ES-I3 (cell line): ENCODE data around the gene CHD9.
A peak's percentile ranks its signal among the peaks of the same experiment; 100 is the strongest.
"Not testable (repeated sequence)": the region's sequence is repeated elsewhere in the genome, so short reads cannot be mapped to it uniquely, and the experiment has no call there.

Source experiments
- H3K36me3 ChIP-seq: 2 replicates; pipeline ENCODE4 v1.6.1; 2013; ENCODE audit warnings: mild to moderate bottlenecking, low read length, control low read depth, moderate library complexity; ENCODE audit not compliant: insufficient read depth
- H3K4me1 ChIP-seq: 2 replicates; pipeline ENCODE4 v1.6.1; 2013; ENCODE audit warnings: mild to moderate bottlenecking, control low read depth, low read length; ENCODE audit not compliant: insufficient read depth
- H3K9ac ChIP-seq: 2 replicates; pipeline ENCODE4 v1.6.1; 2013; ENCODE audit warnings: low read depth, mild to moderate bottlenecking, low read length, moderate library complexity
- H3K9me3 ChIP-seq: 2 replicates; pipeline ENCODE4 v1.6.1; 2013; ENCODE audit warnings: mild to moderate bottlenecking, low read length, moderate library complexity; ENCODE audit not compliant: control insufficient read depth, insufficient read depth

The CHD9 gene

DNA sequence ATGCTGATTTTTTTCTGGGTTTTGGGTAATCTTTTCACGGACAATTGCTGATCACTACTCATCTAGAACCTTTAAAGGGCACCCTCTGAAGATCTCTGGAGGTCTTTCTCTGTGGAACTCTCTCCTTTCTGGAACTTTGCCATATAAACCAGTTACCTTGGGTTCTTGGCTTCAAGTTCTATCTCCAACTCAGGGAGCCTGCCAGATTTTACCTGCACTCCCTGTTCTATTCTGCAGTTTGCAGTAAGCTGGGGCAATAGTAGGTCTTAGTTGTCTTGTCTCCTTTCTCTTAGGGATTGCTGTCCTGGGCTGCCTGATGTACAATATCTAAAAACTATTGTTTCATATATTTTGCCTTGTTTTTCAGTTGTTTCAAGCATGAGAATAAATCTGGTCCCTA lies 120.3 kb downstream of the CHD9 start:
- no peaks in the 10 kb centered on the region for H3K4me1 ChIP-seq
- no peaks in the 10 kb centered on the region; the same call in 1 of the 2 replicates for H3K36me3 ChIP-seq
- H3K9ac ChIP-seq = no peak overlapping the region
- no peaks in the 10 kb centered on the region for H3K9me3 ChIP-seq

DNA sequence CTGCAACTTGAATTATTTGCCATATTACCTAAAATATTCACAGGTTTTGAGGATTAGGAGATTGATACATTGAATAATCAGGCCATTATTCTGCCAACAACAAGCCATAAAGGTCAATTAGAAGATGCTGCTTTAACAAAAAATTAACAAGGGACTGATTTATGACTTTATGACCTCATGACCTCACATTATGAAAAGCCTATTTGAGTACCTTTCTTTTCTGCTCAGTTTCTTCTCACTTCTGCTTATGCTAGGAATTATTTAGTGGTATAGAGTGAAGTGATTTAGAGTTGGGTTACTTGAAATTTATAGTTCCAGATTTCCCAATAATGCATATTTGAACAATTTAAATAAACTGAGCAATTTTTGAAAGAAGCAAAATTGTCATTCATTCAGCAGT lies 121.6 kb downstream of the CHD9 start:
- no peak overlapping the region for H3K9ac ChIP-seq
- H3K4me1 ChIP-seq = no peaks in the 10 kb centered on the region
- H3K36me3 ChIP-seq = no peaks in the 10 kb centered on the region; the same call in 1 of the 2 replicates
- no peaks in the 10 kb centered on the region for H3K9me3 ChIP-seq

DNA sequence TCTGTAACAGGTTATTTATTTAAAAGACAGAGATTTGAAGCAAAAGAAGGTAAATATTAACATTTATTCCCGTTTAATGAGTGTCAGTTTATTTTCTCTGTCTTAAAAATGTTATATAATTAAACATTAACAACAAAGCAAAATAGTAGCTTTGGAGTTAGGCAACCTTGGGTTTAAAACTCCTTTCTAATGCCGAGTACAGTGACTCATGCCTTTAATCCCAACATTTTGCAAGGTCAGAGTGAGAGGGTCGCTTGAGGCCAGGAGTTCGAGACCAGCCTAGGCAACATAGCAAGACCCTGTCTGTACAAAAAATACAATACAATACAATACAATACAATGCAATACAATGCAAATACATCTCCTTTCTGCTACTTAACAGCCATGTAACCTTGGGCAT lies 128.7 kb downstream of the CHD9 start:
- H3K36me3 ChIP-seq = no peaks in the 10 kb centered on the region; the same call in 1 of the 2 replicates
- H3K9me3 ChIP-seq = peaks cover 20% of the 10 kb centered on the region

DNA sequence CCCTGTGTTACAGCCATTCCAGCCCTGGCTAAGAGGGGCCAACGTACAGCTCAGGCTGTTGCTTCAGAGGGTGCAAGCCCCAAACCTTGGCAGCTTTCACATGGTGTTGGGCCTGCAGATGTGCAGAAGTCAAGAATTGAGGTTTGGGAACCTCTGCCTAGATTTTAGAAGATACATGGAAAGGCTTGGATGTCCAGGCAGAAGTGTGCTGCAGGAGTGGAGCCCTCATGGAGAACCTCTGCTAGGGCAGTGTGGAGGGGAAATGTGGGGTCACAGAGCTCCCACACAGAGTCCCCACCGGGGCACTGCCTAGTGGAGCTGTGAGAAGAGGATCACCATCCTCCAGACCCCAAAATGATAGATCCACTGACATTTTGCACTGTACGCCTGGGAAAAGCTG lies 130.9 kb downstream of the CHD9 start:
- H3K36me3 ChIP-seq, H3K4me1 ChIP-seq: not testable (repeated sequence)
- H3K9me3 ChIP-seq = peaks cover 20% of the 10 kb centered on the region

More for the DNA sequence above, 128.7 kb downstream of the CHD9 start:
- Histone ChIP-seq H3K9ac (no peak overlapping the region), H3K4me1 (no peaks in the 10 kb centered on the region)

DNA sequence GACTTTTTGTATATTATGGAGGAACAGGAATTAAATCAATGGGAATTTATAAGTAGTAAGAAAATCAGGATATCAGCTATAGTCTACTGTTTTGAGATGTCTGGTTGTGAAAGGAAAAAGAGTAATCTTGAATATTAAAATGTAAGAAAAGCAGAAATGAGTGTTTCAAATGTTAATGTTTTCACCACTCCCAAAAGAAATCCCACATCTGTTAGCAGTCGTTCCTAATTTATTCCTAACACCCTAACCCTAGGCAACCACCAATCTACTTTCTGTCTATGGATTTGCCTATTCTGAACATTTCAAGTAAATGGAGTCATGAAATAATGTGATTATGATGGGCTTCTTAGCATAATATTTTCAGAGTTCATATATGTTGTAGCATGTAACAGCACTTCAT lies 133.0 kb downstream of the CHD9 start:
- H3K4me1 ChIP-seq = no peaks in the 10 kb centered on the region
- no peak overlapping the region for H3K9ac ChIP-seq
- H3K9me3 ChIP-seq = peaks cover 20% of the 10 kb centered on the region
- H3K36me3 ChIP-seq = no peaks in the 10 kb centered on the region

More for the DNA sequence above, 130.9 kb downstream of the CHD9 start:
- H3K9ac ChIP-seq = not testable (repeated sequence)

DNA sequence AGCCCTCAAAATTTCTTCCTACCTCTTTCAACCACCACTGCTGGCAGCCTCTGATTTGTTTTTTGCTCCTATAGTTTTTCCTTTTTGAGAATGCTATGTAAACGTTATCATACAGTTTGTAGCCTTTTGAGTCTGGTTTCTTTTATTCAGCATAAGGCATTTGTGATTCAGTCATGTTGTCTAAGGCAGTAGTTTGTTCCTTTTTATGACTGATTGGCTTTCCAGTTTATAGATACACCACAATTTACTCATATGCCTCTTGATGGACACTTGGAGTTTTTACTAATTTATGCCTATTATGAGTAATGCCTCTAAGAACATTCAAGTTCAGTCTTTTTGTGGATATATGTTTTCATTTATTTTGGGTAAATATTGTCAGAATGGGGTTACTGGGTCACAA lies 136.6 kb downstream of the CHD9 start:
- Histone ChIP-seq H3K4me1 (no peaks in the 10 kb centered on the region), H3K36me3 (no peaks in the 10 kb centered on the region), H3K9me3 (peaks cover 6% of the 10 kb centered on the region; the same call in 1 of the 2 replicates), H3K9ac (no peak overlapping the region)

DNA sequence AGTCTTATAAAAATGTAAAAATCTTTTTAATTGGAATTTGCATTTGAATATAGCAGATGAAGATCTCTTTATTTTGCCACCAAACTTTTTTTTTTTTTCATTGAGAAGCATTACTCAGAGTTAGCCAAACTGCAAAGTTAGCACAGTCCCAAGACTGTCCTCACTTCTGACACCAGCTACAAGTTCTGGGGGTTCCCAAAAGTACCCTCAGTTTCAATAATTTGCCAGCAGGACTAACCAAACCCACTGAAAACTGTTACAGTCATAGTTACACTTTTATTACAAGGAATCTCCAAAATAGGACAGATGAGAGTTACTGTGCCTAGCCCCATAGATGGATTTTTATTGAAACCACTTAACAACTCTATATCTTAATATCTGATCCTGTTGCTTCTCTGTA lies 144.1 kb downstream of the CHD9 start:
- Histone ChIP-seq H3K36me3 (peaks cover 6% of the 10 kb centered on the region; the same call in 1 of the 2 replicates), H3K9ac (no peak overlapping the region), H3K9me3 (peaks cover 13% of the 10 kb centered on the region; the same call in 1 of the 2 replicates), H3K4me1 (no peaks in the 10 kb centered on the region)

DNA sequence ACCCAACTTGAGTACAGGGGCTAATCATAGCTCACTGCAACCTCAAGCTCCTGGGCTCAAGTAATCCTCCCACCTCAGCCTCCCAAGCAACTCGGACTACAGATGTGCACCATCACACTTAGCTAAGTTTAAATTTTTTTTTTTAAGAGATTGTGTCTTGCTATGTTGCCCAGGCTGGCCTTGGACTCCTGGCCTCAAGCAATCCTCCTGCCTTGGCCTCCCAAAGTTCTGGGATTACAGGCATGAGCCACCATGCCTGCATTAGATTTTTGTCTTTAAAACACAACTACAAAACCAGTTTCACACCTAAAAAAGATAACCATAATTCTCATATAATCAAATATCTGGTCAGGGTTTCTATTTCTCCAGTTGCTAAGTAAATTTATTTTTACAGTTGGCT lies 147.1 kb downstream of the CHD9 start:
- Histone ChIP-seq H3K4me1 (peaks cover 3% of the 10 kb centered on the region; the same call in 1 of the 2 replicates), H3K9me3 (peaks cover 13% of the 10 kb centered on the region; the same call in 1 of the 2 replicates), H3K36me3 (peaks cover 6% of the 10 kb centered on the region; the same call in 1 of the 2 replicates), H3K9ac (no peak overlapping the region)

DNA sequence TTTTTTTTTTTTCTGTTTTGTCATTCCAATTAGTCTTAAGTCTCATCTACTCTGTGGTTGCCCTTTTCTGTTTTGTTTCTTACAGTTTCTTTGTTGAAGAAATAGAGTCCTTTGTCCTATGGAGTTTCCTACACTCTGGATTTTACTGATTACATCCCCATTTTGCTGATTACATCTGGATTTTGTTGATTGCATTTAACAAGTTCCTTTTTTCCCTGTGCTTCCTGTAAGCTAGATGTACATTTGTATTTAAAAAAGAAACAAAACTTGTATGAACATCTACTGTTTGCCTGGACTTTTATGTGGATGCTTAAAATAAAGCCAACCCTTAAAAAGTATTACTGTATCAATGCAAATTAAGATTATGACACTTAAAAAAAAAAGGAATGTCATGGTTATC lies 147.6 kb downstream of the CHD9 start:
- Histone ChIP-seq H3K36me3 (peaks cover 6% of the 10 kb centered on the region; the same call in 1 of the 2 replicates), H3K9ac (no peak overlapping the region), H3K9me3 (peaks cover 13% of the 10 kb centered on the region; the same call in 1 of the 2 replicates), H3K4me1 (peaks cover 6% of the 10 kb centered on the region; the same call in 1 of the 2 replicates)

DNA sequence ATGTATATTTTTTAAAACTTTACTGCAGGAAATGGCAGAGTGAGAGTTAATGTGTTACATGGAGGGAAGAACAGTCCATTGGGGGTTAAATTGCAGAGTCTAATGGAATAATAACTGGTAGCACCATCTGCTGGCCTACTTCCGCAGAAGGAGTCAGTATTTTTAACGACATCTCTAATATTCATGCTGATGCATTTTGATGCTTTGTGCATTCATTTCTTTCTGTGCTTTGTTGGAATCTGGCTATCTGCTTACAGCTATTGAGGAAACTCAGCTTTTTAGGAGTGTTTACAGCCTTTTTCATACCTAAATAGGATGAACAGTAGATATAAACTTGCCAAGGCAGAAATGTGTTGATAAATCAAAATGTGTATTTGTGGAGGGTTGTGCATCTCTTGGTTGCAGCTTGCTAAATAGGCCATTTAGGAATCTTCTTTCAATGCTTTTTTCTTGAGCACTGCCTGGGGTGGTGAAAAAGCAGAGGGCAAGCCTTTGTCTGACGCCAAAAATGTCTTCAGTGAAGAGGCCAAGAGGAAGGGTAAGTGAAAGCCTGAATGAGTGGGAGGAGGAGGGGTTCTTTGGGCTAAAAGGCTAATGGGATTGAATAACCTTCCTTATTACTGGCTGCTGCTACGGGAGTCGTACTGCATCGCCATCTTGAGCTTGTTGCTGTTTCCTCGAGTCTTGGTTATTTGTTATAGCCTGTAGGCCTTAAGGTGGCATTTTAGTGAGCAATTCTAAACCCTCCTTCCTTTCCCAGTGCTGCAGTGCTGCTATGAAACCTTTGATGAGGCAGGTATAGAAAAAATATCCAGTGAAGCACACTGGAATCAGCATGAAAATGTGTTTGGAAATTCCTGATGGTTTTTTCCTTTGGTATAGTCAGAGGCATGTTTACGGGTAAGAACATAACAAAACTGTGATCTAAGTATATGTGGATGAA lies 153.3 kb downstream of the CHD9 start:
- Histone ChIP-seq H3K4me1 (peaks cover 6% of the 10 kb centered on the region; the same call in 1 of the 2 replicates), H3K9ac (peak overlapping the region; percentile 85), H3K9me3 (no peaks in the 10 kb centered on the region)

DNA sequence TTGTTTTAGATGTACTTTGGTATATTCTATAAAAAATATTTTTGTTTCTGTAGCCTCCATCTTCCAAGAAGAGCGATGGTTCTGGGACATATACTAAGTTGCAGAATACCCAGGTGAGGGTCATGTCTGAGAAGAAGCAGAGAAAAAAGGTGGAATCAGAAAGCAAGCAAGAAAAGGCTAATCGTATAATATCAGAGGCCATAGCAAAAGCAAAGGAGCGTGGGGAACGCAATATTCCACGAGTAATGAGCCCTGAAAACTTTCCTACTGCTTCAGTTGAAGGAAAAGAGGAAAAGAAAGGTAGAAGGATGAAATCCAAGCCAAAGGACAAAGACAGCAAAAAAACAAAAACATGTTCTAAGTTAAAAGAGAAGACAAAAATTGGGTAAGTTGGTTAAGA lies 154.6 kb downstream of the CHD9 start:
- peak overlapping the region; percentile 85; the same call in 1 of the 2 replicates for H3K9ac ChIP-seq
- H3K9me3 ChIP-seq = no peaks in the 10 kb centered on the region
- peaks cover 6% of the 10 kb centered on the region; the same call in 1 of the 2 replicates for H3K4me1 ChIP-seq
- no peaks in the 10 kb centered on the region for H3K36me3 ChIP-seq

More for the DNA sequence above, 153.3 kb downstream of the CHD9 start:
- H3K36me3 ChIP-seq = no peaks in the 10 kb centered on the region

DNA sequence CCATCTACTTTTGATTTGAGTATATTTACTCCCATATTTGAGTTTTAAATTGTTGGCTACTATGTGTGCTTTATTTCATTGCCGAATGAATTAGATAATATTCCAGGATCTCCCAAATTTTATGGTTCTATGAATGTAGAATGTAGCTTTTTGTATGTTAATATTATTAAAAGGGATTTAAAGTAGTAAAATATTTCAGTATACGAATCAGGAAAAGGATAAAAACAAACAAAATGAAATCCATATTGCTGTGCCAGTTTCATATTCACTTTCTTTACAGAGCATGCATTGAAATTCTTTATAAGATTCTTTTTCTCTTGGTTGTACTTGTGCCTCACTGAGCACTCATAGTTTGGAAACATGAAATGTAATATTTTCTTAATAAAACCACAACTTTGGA lies 155.1 kb downstream of the CHD9 start:
- Histone ChIP-seq H3K36me3 (no peaks in the 10 kb centered on the region), H3K9me3 (no peaks in the 10 kb centered on the region), H3K4me1 (peaks cover 6% of the 10 kb centered on the region; the same call in 1 of the 2 replicates), H3K9ac (peak overlapping the region; percentile 85; the same call in 1 of the 2 replicates)

DNA sequence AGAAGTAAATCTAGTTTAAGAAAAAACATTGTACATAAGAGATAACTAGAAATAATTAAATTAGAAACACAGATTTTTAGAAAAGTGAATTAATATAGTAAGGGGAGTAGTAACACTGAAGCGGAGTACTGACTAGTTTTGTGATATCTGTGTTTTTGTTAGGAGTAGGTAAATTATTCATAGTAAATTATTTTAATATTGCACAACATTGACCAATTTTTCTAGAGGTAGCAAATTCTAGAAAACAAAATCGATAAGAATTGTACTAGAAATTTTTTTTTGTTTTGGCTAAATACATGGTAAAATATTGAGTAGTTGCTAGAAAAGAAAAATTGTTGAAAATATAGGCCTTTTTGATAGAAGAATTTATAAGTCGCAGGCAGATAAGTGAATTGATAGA lies 156.5 kb downstream of the CHD9 start:
- no peak overlapping the region for H3K9ac ChIP-seq
- H3K4me1 ChIP-seq = peaks cover 6% of the 10 kb centered on the region; the same call in 1 of the 2 replicates
- no peaks in the 10 kb centered on the region for H3K9me3 ChIP-seq
- no peaks in the 10 kb centered on the region for H3K36me3 ChIP-seq

DNA sequence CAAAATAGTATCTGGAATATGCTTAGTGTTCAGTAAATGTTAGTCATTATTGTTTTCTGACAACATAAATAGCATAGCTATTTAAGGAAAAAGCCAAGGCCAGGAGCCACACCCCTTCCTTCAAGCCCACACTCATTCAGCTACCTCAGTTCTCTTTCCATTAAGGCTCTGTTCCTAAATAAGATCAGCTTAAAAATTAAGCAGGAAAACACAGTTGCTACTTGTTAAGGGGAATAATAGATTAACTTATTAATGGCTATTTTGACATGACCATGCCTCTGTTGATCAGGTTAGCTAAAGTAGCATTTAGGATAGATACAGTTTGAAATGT lies 158.1 kb downstream of the CHD9 start:
- no peaks in the 10 kb centered on the region for H3K4me1 ChIP-seq
- H3K36me3 ChIP-seq = no peaks in the 10 kb centered on the region
- no peak overlapping the region for H3K9ac ChIP-seq
- no peaks in the 10 kb centered on the region for H3K9me3 ChIP-seq

DNA sequence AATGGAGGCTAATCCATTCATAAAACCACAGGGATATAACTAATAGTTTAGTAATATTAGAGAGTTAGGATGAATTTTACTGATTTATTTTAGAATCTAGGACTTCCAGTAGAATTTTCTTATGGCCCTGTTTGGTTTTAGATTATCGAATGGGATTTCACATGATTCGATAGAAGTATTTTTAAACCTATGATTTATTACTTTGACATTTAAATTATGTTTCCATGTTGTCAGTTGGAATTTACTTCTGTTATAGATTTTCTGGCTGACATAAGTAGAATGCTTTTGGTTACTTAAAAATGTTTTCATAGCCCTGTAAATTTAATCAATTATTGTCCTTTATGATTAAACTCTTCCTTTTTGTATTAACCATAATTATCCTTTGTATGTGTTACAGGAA lies 158.8 kb downstream of the CHD9 start:
- Histone ChIP-seq H3K9me3 (no peaks in the 10 kb centered on the region), H3K9ac (no peak overlapping the region), H3K4me1 (0 out of 2 replicates have a peak, but pooled peaks cover under 1% of the 10 kb centered on the region), H3K36me3 (no peaks in the 10 kb centered on the region)
